Parathyroid adenoma (tissue), 2 donors: Measurements from ENCODE around the gene LRRC8C.

Experiments
- H2AFZ ChIP-seq: fragments of 300-600 bp; sonication (generic); one replicate; pipeline ENCODE4 v1.7.0; 2017; ENCODE audit warnings: antibody characterized with exemption, mild to moderate bottlenecking
- H3K27ac ChIP-seq: fragments of 300-600 bp; sonication (generic); one replicate; pipeline ENCODE4 v1.7.0; 2017
- H3K27me3 ChIP-seq: fragments of 300-600 bp; sonication (generic); one replicate; pipeline ENCODE4 v1.7.0; 2017; ENCODE audit warnings: low read length; ENCODE audit not compliant: control insufficient read depth, insufficient read depth
- H3K36me3 ChIP-seq: fragments of 300-600 bp; sonication (generic); one replicate; pipeline ENCODE4 v1.7.0; 2017; ENCODE audit warnings: low read length; ENCODE audit not compliant: control insufficient read depth, insufficient read depth
- H3K4me1 ChIP-seq: fragments of 300-600 bp; sonication (generic); one replicate; pipeline ENCODE4 v1.7.0; 2017; ENCODE audit warnings: control low read depth
- H3K4me2 ChIP-seq: fragments of 300-600 bp; sonication (generic); one replicate; pipeline ENCODE4 v1.7.0; 2017; ENCODE audit warnings: low read length
- H3K4me3 ChIP-seq: fragments of 300-600 bp; sonication (generic); one replicate; pipeline ENCODE4 v1.7.0; 2017; ENCODE audit warnings: low read depth, low read length
- H3K79me2 ChIP-seq: fragments of 300-600 bp; sonication (generic); one replicate; pipeline ENCODE4 v1.7.0; 2017; ENCODE audit warnings: control low read depth
- H3K9ac ChIP-seq: fragments of 300-600 bp; sonication (generic); one replicate; pipeline ENCODE4 v1.7.0; 2017; ENCODE audit warnings: mild to moderate bottlenecking
- H3K9me3 ChIP-seq: fragments of 300-600 bp; sonication (generic); one replicate; pipeline ENCODE4 v1.7.0; 2017; ENCODE audit warnings: low read length; ENCODE audit not compliant: control insufficient read depth
- CTCF ChIP-seq: fragments of 300-600 bp; sonication (generic); IDR thresholded peaks from one replicate; pipeline ENCODE4 v1.7.0; 2017; ENCODE audit warnings: antibody characterized with exemption, mild to moderate bottlenecking
- donor health status: primary hyperparathyroidism.

Gene LRRC8C

GRCh38 chr1:89727517-89728312 lies 94.8 kb downstream of the LRRC8C start:
- no peak overlapping the region for H3K4me3 ChIP-seq
- no peaks in the 10 kb centered on the region for H3K36me3 ChIP-seq
- no peak for TF ChIP-seq CTCF
- no peak overlapping the region for H2AFZ ChIP-seq
- H3K27me3 ChIP-seq = no peaks in the 10 kb centered on the region
- H3K27ac ChIP-seq = peak overlapping the region; percentile 57
- no peak overlapping the region for H3K4me2 ChIP-seq
- H3K4me1 ChIP-seq = no peaks in the 10 kb centered on the region
- H3K9ac ChIP-seq = no peak overlapping the region
- H3K9me3 ChIP-seq = no peaks in the 10 kb centered on the region
- no peaks in the 10 kb centered on the region for H3K79me2 ChIP-seq

- H3K4me3 ChIP-seq = no peak overlapping the region
- no peak overlapping the region for H2AFZ ChIP-seq
- no peaks in the 10 kb centered on the region for H3K4me1 ChIP-seq
- H3K9ac ChIP-seq = no peak overlapping the region
- no peak overlapping the region for H3K4me2 ChIP-seq
- H3K27ac ChIP-seq = peak overlapping the region; percentile 57
- H3K9me3 ChIP-seq = no peaks in the 10 kb centered on the region
- no peaks in the 10 kb centered on the region for H3K27me3 ChIP-seq
- no peaks in the 10 kb centered on the region for H3K79me2 ChIP-seq
- H3K36me3 ChIP-seq = no peaks in the 10 kb centered on the region
- TF ChIP-seq CTCF = no peak
Measured at GRCh38 chr1:89728381-89728780, 95.5 kb downstream of the LRRC8C start.

- no peak overlapping the region for H2AFZ ChIP-seq
- H3K79me2 ChIP-seq = no peaks in the 10 kb centered on the region
- H3K4me3 ChIP-seq = no peak overlapping the region
- no peaks in the 10 kb centered on the region for H3K27me3 ChIP-seq
- no peaks in the 10 kb centered on the region for H3K4me1 ChIP-seq
- H3K9ac ChIP-seq = no peak overlapping the region
- H3K36me3 ChIP-seq = no peaks in the 10 kb centered on the region
- no peak overlapping the region for H3K27ac ChIP-seq
- no peak for TF ChIP-seq CTCF
- H3K4me2 ChIP-seq = no peak overlapping the region
- no peaks in the 10 kb centered on the region for H3K9me3 ChIP-seq
Measured at GRCh38 chr1:89732206-89732605, 99.3 kb downstream of the LRRC8C start.

- Histone ChIP-seq H3K79me2 (no peaks in the 10 kb centered on the region), H3K27me3 (no peaks in the 10 kb centered on the region), H2AFZ (no peak overlapping the region), H3K9me3 (no peaks in the 10 kb centered on the region), H3K4me2 (no peak overlapping the region), H3K36me3 (no peaks in the 10 kb centered on the region), H3K4me3 (no peak overlapping the region), H3K27ac (no peak overlapping the region), H3K9ac (no peak overlapping the region), H3K4me1 (no peaks in the 10 kb centered on the region)
- no peak for TF ChIP-seq CTCF
Measured at GRCh38 chr1:89732643-89733222, 99.8 kb downstream of the LRRC8C start.
